ENCODE measurements around the gene HHAT. TPM values are rescaled to one million over a fixed set of nuclear protein-coding genes. Genes with fewer than 3 reads are reported as not detected.

The HHAT gene
- total and polyA plus RNA-seq, 3 donors from 2014 or later, result 8.5 to 24.3 (median 23.8) TPM

- DNase-seq, result no peak
- Histone ChIP-seq H3K36me3 (ENCODE audit: low read depth, missing control alignments) (no peaks in the 10 kb centered on the region), H3K4me3 (no peak overlapping the region), H3K27ac (no peak overlapping the region), H3K4me1 (no peaks in the 10 kb centered on the region), H3K27me3 (no peaks in the 10 kb centered on the region), H3K9me3 (no peaks in the 10 kb centered on the region)
- WGBS, 2 donors, result 54% methylated on average over 3 of the region's 3 CpGs
- no peak for TF ChIP-seq POLR2A (IDR thresholded peaks at IDR 0.05)
- TF ChIP-seq, protein P1, sequence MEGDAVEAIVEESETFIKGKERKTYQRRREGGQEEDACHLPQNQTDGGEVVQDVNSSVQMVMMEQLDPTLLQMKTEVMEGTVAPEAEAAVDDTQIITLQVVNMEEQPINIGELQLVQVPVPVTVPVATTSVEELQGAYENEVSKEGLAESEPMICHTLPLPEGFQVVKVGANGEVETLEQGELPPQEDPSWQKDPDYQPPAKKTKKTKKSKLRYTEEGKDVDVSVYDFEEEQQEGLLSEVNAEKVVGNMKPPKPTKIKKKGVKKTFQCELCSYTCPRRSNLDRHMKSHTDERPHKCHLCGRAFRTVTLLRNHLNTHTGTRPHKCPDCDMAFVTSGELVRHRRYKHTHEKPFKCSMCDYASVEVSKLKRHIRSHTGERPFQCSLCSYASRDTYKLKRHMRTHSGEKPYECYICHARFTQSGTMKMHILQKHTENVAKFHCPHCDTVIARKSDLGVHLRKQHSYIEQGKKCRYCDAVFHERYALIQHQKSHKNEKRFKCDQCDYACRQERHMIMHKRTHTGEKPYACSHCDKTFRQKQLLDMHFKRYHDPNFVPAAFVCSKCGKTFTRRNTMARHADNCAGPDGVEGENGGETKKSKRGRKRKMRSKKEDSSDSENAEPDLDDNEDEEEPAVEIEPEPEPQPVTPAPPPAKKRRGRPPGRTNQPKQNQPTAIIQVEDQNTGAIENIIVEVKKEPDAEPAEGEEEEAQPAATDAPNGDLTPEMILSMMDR (IDR thresholded peaks at IDR 0.05), result no peak
- intact Hi-C loops (cut with DNase I; ENCODE audit: low total_unique reads), result no loop called here
These were observed 265.9 kb downstream of the HHAT start for GRCh38 chr1:210594605-210595004.

GRCh38 chr1:210596641-210597040 is 267.9 kb downstream of the HHAT start:
- H3K27me3 ChIP-seq, result no peaks in the 10 kb centered on the region
- H3K36me3 ChIP-seq (ENCODE audit: low read depth, missing control alignments), result no peaks in the 10 kb centered on the region
- H3K4me1 ChIP-seq, result no peaks in the 10 kb centered on the region
- H3K27ac ChIP-seq, result no peak overlapping the region
- 67 to 70% methylated on average over 2 of the region's 2 CpGs for WGBS, 2 donors
- H3K4me3 ChIP-seq, result no peak overlapping the region
- no peak for DNase-seq
- TF ChIP-seq, protein P1 (IDR thresholded peaks at IDR 0.05), result no peak
- no peak for TF ChIP-seq POLR2A (IDR thresholded peaks at IDR 0.05)
- intact Hi-C loops (cut with DNase I; ENCODE audit: low total_unique reads), result no loop called here
- no peaks in the 10 kb centered on the region for H3K9me3 ChIP-seq

- H3K27me3 ChIP-seq, result no peaks in the 10 kb centered on the region
- intact Hi-C loops (cut with DNase I; ENCODE audit: low total_unique reads), result no loop called here
- no peaks in the 10 kb centered on the region for H3K4me1 ChIP-seq
- TF ChIP-seq POLR2A (IDR thresholded peaks at IDR 0.05), result no peak
- TF ChIP-seq, protein P1 (IDR thresholded peaks at IDR 0.05), result no peak
- no peaks in the 10 kb centered on the region for H3K9me3 ChIP-seq
- DNase-seq, result no peak
- WGBS, 2 donors, result 83 to 85% methylated on average over 1 of the region's 1 CpG
- H3K27ac ChIP-seq, result no peak overlapping the region
- no peak overlapping the region for H3K4me3 ChIP-seq
- no peaks in the 10 kb centered on the region for H3K36me3 ChIP-seq (ENCODE audit: low read depth, missing control alignments)
These were observed 268.9 kb downstream of the HHAT start for GRCh38 chr1:210597555-210598134.

GRCh38 chr1:210598135-210598652 is 269.5 kb downstream of the HHAT start:
- 77 to 92% methylated on average over 3 of the region's 3 CpGs for WGBS, 2 donors
- no peaks in the 10 kb centered on the region for H3K9me3 ChIP-seq
- no peaks in the 10 kb centered on the region for H3K4me1 ChIP-seq
- no peak for DNase-seq
- no peaks in the 10 kb centered on the region for H3K36me3 ChIP-seq (ENCODE audit: low read depth, missing control alignments)
- H3K4me3 ChIP-seq, result no peak overlapping the region
- H3K27me3 ChIP-seq, result no peaks in the 10 kb centered on the region
- H3K27ac ChIP-seq, result no peak overlapping the region
- intact Hi-C loops (cut with DNase I; ENCODE audit: low total_unique reads), result no loop called here
- no peak for TF ChIP-seq POLR2A (IDR thresholded peaks at IDR 0.05)
- TF ChIP-seq, protein P1 (IDR thresholded peaks at IDR 0.05), result no peak

Measured in testis (tissue), 3 donors.